Ramos (cell line): ENCODE measurements around the gene MANBA.
"Not testable (repeated sequence)": the region's sequence is repeated elsewhere in the genome, so short reads cannot be mapped to it uniquely, and the experiment has no call there.

ENCODE experiments used
- in situ Hi-C: fragments of 300-500 bp; cut with MboI; formaldehyde crosslinking; loops from one replicate; pipeline ENCODE4 v1.14.3; 2022; ENCODE audit warnings: low sequenced_read_pairs; ENCODE audit not compliant: unreplicated experiment

MANBA gene

GRCh38 chr4:102726919-102727318 lies 33.8 kb downstream of the MANBA start:
- in situ Hi-C loops: not testable (repeated sequence)

GRCh38 chr4:102726068-102726467 lies 34.7 kb downstream of the MANBA start:
- in situ Hi-C loops: no loop called here

- in situ Hi-C loops: no loop called here
These were observed 35.5 kb downstream of the MANBA start for GRCh38 chr4:102725229-102725628.

GRCh38 chr4:102723511-102723910 lies 37.3 kb downstream of the MANBA start:
- in situ Hi-C loops: no loop called here

GRCh38 chr4:102722740-102723139 lies 38.0 kb downstream of the MANBA start:
- in situ Hi-C loops: no loop called here

- in situ Hi-C loops: not testable (repeated sequence)
These were observed 41.8 kb downstream of the MANBA start for GRCh38 chr4:102718833-102719575.

- in situ Hi-C loops: no loop called here
These were observed 43.2 kb downstream of the MANBA start for GRCh38 chr4:102717448-102718092.

GRCh38 chr4:102715057-102715456 lies 45.7 kb downstream of the MANBA start:
- in situ Hi-C loops: no loop called here

- in situ Hi-C loops: not testable (repeated sequence)
These were observed 47.0 kb downstream of the MANBA start for GRCh38 chr4:102713774-102714173.

- in situ Hi-C loops: no loop called here
These were observed 47.7 kb downstream of the MANBA start for GRCh38 chr4:102713096-102713495.

GRCh38 chr4:102710986-102711385 lies 49.8 kb downstream of the MANBA start:
- in situ Hi-C loops: no loop called here

- in situ Hi-C loops: not testable (repeated sequence)
These were observed 51.7 kb downstream of the MANBA start for GRCh38 chr4:102709060-102709459.

- in situ Hi-C loops: no loop called here
These were observed 53.6 kb downstream of the MANBA start for GRCh38 chr4:102707150-102707549.

GRCh38 chr4:102705391-102705935 lies 55.3 kb downstream of the MANBA start:
- in situ Hi-C loops: no loop called here

GRCh38 chr4:102696758-102697157 lies 64.0 kb downstream of the MANBA start:
- in situ Hi-C loops: no loop called here

- in situ Hi-C loops: no loop called here
These were observed 66.0 kb downstream of the MANBA start for GRCh38 chr4:102694791-102695190.

GRCh38 chr4:102693861-102694260 lies 66.9 kb downstream of the MANBA start:
- in situ Hi-C loops: no loop called here

GRCh38 chr4:102693262-102693850 lies 67.4 kb downstream of the MANBA start:
- in situ Hi-C loops: no loop called here

GRCh38 chr4:102692474-102692873 lies 68.3 kb downstream of the MANBA start:
- in situ Hi-C loops: no loop called here

- in situ Hi-C loops: no loop called here
These were observed 72.8 kb downstream of the MANBA start for GRCh38 chr4:102687982-102688433.

- in situ Hi-C loops: no loop called here
These were observed 73.3 kb downstream of the MANBA start for GRCh38 chr4:102687373-102687981.
